ENCODE results near the gene ATP8A2.

GRCh38 chr13:25778365-25778764 is 406.6 kb downstream of the ATP8A2 start:
- TF ChIP-seq CTCF (IDR thresholded peaks at IDR 0.05 in 4 of 5, conservative IDR thresholded peaks at IDR 0.05 in 1 of 5) (no peak), POLR2A (IDR thresholded peaks at IDR 0.05) (no peak)
